SKM-1 treated with dmso at 0.1 percent for 144 hours (cell line): ENCODE results near the gene HRC.
A peak's percentile ranks its signal among the peaks of the same experiment; 100 is the strongest.
"Not testable (repeated sequence)": the region's sequence is repeated elsewhere in the genome, so short reads cannot be mapped to it uniquely, and the experiment has no call there.

Experiments
- DNase-seq: peaks from one replicate; lab custom pipeline; 2025; ENCODE audit not compliant: unreplicated experiment; lab: John Stamatoyannopoulos, UW

HRC gene

DNA sequence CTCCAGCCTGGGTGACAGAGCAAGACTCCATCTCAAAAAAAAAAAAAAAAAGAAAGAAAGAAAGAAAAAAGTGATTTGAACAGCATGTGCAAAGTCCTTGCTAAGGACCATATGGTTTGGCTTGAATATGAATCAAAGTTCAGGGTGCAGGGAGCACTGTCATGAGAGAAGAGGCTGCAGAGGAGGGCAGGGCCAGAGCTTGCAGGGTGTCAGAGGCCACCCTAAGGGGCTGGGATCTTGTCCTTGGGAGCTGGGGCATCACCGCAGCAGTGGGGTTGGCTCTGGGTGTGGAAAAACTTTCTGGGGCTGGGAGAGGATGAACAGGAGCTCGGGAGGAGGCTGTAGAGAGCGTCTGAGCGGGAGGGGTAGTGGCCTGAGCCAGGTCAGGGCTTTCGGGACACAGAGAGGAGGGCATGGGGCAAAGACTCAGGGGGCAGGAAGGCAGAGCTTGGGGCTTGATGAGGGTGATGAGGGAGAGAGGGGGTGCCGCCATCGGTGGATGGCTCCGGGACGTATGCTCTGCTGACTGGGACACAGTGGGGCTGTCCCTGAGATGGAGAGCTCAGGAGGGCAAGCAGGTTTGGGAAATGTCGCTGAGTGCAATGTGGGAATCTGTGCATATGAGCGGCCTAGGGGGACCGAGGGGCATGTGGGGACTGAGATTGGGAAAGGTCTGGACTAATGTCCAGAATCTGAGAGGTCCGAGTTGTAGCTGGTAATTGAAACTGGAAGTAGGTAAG, 5.4 kb upstream of the HRC start:
- no peak for DNase-seq

DNA sequence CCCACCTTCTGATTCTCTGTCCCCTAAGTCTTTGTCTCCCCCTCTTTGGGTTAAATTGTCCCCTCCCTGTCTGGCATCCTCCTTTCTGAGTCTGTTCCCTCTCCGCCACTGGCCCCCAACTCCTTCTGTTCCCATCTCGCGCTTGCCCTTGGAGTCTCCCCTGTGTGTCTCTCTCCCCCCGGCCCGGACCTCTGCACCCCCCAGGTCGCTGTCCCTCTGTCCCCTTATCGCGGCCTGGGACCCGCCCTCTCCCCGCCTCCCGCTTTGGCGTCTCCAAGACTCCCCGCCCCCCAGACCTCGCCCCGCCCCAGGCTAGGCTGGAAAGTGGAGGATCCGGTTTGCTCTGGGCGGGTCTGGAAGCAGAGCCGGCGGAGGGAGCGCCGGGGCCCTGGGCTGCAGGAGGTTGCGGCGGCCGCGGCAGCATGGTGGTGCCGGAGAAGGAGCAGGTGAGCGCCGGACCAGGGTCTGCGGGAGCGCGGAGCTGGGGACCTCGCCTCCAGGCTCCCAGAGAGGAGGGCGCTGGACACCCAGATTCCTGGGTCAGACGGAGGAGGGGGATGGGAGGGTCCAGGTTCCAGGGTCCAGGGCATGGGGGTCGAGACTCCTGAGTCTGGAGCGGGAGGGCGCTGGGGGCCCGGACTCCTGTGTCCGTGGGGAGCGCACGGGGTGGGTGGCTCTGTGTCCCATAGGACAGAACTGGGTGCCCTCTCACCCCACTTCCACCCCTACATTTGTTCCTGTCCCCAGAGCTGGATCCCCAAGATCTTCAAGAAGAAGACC, 2.4 kb upstream of the HRC start, which contains the start of gene TRPM4:
Gene TRPM4 (plus strand): TSS at position 348 of the 780 bp plus-strand sequence. CDS start 75 bp downstream, at position 423.
- DNase-seq: peak; percentile 17

DNA sequence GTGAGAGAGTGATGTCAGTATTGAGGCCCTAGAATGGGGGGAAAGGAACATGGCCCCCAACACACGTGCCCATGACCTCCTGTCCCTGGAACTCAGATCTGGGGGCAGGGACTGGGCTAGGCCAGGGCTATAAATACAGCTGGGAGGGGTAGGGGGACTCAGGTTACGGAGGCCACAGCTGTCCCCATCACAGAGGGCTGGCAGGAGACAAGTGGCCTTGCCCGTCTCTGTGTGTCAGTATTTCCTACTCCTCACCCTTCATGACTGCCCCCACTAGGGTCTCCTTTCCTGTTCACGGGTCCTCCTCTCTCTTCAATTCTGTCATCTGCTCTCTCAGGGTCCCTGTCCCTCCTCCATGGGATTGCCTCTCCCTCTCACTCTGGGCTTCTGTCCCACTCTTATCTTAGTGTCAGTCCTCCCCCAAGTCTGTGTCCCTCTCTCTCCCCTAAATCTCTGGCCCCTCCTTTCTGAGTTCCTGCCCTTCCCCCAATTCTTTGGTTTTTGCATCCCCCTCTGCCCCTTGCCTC, 687 bp upstream of the HRC start:
- no peak for DNase-seq

DNA sequence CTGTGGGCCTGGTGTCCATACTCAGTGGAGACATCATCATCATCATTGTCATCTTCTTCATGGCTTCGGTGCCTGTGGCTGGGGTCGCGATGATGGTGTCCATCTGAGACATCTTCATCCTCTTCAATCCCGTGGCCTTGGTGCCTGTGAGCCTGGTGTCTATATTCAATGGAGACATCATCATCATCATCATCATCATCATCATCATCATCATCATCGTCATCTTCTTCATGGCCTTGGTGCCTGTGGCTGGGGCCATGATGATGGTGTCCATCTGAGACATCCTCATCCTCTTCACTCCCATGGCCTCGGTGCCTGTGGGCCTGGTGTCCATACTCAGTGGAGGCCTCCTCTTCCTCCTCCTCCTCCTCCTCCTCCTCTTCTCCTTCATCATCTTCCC, 917 bp downstream of the HRC start:
- DNase-seq: no peak

DNA sequence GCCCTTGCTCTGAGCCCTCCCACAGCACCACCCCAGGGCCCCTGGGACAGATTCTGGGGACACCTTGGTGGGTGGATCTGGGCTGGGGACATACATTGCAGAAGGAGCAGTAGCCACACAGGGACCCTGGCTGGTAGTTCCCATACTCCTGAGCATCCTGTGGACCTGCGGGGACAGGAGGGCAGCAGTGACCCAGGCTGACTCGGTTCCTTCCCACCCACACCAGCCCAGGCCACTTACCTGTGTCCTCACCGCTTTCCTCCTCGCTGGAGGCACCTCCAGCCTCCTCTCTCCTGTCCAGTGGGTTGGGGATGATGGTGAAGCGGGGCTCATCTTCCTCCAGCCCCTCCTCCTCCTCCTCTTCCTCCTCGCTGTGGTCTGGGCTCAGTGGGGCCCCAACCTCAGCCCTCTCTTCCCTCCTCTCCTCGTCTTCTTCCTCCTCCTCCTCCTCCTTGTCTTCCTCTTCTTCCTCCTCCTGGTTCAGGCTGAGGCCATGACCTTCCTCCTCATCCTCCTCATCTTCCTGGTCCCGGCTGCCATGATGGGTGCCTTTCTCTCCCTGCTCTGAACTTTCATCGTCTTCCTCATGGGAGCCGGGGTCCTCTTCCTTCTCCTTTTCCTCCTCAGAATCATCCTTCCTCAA, 1.9 kb downstream of the HRC start:
- peak; percentile 12 for DNase-seq

DNA sequence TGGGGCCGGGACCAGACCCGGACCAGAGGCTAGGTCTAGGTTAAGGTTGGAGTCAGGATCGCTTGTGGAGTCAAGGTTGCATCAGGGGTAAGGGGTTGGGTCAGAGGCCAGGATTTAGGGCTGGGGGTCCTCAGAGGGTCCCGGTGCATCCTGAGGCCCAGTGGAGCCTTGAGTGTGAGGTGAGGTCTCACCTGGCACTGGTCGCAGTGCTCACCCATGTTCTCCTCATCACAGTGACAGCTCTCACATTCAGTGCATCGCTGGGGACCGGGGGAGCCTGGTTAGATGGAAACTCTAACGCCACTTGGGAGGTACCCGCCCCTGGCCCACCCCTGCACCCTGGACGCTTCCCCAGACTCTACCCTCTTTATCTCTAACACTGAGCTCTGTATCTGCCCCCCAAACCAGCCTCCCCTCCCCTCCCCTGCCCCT, 3.1 kb downstream of the HRC start:
- no peak for DNase-seq

DNA sequence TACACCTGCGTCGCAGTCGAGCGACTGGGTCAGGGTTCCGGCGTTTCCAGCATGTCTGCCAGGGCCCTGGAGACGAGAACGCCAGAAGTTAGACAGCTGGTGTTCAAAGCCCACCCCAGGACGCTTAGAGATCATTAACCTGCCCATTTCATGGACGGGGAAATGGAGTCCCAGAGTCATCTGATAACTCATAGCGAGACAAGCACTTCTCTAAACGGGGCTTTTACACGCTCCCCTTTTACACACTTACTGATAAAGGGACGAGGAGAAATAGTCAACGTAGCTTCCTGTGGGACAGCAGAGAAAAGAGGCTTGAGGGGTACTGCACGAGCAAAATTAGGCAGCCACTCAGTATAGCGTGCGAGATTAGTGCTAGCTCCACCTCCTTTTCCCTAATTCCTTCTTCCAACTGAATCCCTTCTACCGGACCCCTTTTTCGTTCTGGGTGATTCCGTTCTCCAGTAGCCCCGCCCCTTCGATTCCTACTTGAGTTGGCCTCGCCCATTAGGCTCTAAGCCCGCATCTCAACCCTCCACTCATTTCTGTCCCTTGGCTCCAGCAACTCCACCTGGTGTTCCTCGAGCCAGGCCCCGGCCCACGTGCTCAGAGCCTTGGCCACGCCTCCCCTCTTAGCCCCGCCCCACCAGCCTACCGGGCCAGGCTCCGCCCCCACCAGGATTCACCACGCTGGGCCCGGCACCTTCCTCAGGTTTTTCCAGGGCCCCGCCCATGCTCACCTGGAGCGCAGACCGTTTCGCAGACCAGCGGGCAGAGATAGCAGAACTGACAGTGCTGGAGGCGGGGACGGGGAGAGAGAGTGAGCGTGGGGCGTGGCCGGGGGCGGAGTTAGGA, 3.7 kb downstream of the HRC start:
- peak; percentile 34 for DNase-seq

DNA sequence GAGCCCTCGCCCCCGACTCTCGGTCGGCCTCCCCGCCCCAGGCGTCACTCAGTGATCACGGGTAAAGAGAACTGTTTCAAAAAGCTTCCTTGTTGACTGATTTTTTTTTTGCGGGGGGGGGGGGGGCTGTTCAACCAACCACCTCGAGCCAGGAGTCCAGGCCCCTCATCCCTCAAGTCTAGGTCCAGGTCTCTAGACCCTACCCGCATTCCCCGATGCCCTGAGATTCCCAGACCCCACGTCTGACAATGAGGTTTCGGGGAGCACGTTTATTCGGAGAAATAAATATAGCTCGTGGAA, 4.3 kb downstream of the HRC start:
- DNase-seq: no peak

DNA sequence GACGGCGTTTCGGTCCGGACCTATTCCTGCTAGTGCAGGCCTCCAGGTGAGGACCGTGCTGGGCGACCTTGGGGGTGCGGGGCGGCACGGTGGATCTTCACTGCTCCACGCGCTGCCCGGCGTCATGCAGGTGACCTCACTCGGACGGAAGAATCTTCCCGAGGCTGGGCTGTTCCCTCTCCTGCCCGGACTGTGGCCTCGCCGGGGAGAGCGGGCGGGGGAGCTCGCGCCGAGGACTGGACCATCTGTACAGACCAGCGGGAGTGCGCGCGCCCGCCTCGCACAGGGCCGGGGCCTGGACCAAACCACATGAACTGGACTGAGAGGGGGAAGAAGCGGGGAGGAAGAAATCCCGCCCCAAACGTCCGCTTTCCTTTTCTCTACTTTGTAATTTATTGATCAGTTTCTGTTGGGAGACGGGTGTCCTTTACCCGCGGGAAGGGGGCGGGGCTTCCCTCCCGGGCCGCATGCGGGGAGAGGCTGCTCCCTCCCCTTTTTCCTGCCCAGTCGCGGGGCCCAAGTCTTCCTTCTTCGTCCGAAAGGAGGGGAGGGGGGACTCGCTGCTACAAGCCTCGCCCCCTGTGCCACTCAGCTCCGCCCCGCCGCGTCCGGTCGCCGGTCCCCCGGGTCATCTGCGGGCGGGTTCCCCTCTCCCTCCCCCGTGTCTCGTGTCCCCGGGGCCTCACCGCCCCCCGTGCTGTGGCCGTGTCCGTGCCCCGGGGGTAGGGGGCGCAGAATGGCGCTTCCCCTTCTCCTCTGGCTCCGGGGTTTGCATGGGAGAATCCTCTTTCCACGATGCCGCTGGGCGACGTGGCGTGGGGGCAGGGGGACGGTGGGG, 4.9 kb downstream of the HRC start:
- DNase-seq: peak; percentile 62

DNA sequence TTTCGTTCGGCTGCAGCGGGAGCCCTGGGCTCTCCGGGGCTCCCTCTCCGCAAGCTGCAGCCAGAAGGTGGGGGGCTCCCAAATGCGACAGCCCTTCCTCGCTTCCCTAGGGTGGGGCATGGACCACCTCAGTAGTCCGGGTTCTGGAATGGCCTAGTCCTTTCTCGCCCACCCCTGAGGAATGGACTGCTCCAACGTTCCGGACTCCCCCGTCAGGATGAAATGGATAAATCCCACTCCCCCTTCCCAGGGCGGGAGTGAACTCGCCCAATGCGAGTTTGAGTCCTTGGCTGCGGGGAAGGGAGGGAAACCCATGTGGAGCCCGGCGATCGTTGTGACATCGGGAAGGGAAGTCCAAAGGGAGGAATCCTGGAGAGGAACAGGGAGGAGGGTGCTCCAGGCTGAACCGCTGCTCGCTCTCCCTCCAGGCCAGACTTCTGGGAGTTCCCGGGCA, 5.5 kb downstream of the HRC start:
- DNase-seq: peak; percentile 30

DNA sequence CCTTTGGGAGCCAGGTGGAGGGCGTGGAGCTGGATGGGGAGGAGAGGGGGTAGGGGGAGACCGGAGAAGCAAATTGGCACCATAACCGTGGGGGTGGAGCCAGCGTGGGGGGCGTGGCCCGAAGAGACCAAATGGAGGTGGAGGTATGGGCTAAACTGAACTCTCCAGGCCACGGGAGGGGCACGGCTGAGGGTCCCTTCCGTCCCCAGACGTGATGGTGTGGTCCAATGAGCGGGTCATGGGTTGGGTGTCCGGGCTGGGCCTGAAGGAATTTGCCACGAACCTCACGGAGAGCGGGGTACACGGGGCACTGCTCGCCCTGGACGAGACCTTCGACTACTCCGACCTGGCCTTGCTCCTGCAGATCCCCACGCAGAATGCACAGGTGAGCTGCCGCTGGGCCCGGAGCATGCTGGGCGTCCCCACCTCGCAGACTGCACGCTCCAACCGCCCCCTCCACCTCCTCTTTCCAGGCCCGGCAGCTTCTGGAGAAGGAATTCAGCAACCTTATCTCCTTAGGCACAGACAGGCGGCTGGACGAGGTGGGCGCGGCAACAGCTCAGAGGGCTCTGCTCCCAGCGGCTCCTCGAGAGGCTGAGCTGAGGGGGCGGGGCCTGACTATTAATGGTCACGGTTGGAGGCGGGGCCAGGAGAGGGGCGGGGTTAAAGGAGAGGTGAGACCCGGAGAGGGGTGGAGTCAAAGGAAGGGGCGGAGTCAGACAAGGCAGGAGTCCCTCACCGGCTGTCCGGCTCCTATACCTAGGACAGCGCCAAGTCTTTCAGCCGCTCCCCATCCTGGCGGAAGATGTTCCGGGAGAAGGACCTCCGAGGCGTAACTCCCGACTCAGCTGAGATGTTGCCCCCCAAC, 6.2 kb downstream of the HRC start:
- DNase-seq: peak; percentile 65

DNA sequence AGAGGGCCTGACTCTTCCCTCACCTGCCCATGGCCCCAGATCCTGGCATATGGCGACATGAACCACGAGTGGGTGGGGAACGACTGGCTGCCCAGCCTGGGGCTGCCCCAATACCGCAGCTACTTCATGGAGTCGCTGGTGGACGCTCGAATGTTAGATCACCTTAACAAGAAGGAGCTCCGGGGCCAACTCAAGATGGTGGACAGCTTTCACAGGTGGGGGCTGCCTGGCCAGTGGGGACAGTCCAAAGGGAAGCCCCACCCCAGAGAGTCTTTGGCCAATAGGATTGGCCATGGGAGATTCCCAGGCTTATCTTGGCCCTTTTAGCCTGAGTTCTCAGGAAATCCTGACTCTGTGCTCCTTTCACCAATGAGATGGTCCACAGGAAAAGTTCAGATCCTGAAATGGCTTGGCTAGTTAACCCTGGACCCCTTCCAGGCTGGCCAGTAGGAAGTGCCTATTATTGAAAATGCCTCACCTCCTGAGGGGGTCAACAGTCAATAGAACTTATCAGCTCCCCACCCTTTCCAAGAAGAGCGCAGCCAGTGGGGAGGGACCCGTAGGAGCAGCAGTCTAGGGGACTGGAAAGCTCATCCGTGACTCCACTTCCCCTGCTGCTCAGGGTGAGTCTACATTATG, 7.0 kb downstream of the HRC start:
- no peak for DNase-seq

DNA sequence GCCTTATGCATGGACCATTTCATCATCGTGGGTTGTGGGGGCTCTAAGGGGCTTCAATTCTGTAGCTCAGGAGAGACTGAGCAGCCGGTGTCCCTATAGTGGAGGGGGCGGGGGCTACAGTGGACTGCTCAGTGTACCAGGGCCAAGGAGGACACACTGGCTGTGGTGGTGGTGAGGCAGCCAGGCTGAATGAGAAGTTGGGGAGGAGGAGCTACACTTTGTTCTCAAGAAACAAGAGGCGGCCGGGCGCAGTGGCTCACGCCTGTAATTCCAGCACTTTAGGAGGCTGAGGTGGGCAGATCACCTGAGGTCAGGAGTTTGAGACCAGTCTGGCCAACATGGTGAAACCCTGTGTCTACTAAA, 8.8 kb downstream of the HRC start:
- DNase-seq: not testable (repeated sequence)

DNA sequence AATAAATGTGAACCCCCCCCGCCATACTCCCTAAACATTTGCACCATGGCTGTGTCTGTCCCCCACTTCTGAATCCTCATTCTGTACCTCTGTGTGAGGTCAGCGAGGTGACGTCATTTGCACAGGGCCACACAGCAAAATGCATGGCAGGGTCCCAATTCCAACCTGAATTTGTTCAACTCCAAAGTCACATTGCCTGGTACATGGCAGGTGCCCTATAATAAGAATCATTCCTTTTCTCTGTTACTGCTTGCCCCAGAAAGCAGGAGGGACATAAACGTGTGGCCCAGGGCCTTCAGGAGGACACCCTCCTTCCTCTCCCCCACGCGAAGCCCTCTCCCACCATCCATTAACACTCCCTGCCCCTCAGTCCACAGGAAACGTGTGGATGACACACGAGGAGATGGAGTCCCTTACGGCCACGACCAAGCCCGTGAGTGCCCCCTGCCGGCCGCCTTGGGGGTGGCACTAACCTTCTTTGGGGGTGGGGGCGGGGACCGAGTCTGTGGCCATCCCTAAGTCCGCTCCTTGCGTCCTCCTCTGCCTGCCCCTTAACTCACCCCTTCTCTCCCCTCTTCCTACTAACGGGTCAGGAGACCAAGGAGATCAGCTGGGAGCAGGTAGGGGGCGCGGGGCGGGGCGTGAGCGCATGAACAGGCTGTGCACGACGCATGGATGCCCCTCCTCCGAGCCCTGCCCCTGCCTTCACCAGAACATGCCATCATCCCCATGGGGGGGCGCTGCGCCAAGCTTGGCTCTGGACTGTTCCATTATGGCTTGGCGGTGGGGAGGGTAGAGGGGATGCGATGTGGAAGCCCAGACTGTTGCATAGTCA, 9.4 kb downstream of the HRC start:
- no peak for DNase-seq

DNA sequence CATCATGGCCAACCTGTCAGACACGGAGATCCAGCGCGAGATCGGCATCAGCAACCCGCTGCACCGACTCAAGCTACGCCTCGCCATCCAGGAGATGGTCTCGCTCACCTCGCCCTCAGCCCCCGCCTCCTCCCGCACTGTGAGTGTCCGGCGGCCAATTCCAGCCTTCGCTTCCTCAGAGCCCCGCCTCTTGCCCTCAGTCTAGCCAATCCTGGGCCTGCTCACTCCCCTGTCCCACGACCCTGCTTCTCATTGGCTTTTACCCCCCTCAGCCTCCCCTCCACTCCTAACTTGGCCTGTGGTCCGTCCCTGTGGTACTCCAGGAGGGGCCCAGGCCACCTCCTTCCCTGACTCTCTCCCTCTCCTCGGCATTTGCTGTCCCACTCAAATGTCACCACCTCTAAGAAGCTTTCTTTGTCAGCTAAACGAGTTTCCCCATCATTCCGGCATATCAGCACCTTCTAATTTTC, 12.3 kb downstream of the HRC start:
- no peak for DNase-seq

DNA sequence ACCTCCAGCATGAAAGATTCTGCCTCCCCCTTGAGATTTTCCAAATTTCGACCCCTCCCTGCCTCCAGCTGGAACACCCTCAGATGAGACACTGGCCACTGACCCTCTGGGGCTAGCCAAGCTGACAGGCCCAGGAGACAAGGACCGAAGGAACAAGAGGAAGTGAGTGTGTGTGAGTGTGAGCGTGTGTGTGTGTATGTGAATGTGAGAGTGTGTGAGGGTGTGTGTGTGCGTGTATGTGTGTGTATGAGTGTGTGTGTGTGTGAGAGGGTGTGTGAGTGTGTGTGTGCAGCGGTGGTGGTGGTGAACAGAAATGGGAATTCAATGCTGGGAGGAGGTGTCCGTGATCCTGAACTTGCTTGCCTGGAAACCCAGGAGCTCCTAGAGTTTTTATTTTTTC, 13.8 kb downstream of the HRC start:
- no peak for DNase-seq

DNA sequence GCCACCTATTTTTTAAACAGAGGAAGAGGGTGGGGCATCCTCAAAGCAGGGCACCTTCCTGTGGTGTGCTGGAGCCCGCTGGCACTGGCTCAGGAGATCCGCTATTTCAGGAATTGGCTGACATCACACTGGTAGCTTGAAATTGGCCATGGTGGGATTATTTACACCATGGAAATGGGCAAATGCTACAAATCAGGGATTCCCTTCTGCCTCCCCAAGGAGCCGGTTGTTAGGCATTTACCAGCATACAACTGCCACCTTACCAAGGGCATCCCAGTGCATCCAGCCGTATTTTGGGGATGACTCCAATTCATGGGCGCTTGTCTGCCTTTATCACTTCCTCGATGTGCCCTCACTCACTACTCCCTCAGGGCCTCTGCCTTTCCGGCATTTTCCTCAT, 14.2 kb downstream of the HRC start:
- DNase-seq: no peak

DNA sequence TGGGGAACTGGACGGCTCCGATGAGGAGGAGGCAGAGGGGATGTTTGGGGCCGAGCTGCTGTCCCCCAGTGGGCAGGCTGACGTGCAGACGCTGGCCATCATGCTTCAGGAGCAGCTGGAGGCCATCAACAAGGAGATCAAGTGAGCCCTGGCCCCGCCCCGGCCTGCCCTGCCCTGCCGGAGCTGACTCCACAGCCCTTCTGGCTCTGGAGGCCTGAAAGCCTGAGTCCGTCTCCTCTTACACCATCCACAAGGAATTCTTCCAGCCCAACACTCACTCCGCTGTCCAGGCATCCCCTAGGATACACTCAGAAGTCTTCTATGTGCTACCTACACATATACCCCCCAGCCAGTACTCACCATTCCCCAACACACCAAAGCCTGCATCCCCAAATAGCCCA, 18.4 kb downstream of the HRC start:
- no peak for DNase-seq
